AG04450 (cell line): ENCODE results near the gene VAT1L. TPM values are rescaled to one million over a fixed set of nuclear protein-coding genes. Genes with fewer than 3 reads are reported as not detected.

ENCODE experiments used
- CTCF ChIA-PET: fragments of 300-600, 350-600 bp; formaldehyde crosslinking; extraction: SDS; loops from one replicate; lab custom pipeline; 2022; ENCODE audit warnings: antibody characterized with exemption, inconsistent platforms; lab: Charles Lee
- POLR2A ChIA-PET: fragments of 350-600 bp; formaldehyde crosslinking; extraction: SDS; loops from one replicate; lab custom pipeline; 2021; ENCODE audit warnings: antibody characterized with exemption, inconsistent platforms; lab: Yijun Ruan, JAX
- DNase-seq: peaks from one replicate; pipeline ENCODE4 v3.0.0-alpha.2; 2011; ENCODE audit warnings: low read depth, low spot score
- H3K27ac ChIP-seq: one replicate; pipeline ENCODE4 v1.5.1; 2012; ENCODE audit warnings: low read depth, low read length, control low read depth
- H3K27me3 ChIP-seq: one replicate; pipeline ENCODE4 v1.6.0; 2012; ENCODE audit warnings: low read length; ENCODE audit not compliant: control insufficient read depth, insufficient read depth
- H3K4me3 ChIP-seq: 2 replicates; pipeline ENCODE4 v1.5.1; 2011; ENCODE audit warnings: mild to moderate bottlenecking, low read depth, low read length, control low read depth
- H3K9me3 ChIP-seq: 2 replicates; pipeline ENCODE4 v1.5.1; 2012; ENCODE audit warnings: low read length; ENCODE audit not compliant: control insufficient read depth, insufficient read depth
- polyA plus RNA-seq: library from polyadenylated mRNA; depleted of rRNA; stranded (reverse); fragments of >200 nt; gene quantifications from 2 replicates; pipeline ENCODE4 v1.2.3, GENCODE V29; 2011
- TF ChIP-seq, protein P1 (sequence below): IDR thresholded peaks from 2 replicates; pipeline ENCODE4 v1.5.1; 2011; ENCODE audit warnings: low read depth, low read length, control low read depth, inconsistent platforms

The VAT1L gene
- polyA plus RNA-seq, 1 experiment = 128 TPM

DNA sequence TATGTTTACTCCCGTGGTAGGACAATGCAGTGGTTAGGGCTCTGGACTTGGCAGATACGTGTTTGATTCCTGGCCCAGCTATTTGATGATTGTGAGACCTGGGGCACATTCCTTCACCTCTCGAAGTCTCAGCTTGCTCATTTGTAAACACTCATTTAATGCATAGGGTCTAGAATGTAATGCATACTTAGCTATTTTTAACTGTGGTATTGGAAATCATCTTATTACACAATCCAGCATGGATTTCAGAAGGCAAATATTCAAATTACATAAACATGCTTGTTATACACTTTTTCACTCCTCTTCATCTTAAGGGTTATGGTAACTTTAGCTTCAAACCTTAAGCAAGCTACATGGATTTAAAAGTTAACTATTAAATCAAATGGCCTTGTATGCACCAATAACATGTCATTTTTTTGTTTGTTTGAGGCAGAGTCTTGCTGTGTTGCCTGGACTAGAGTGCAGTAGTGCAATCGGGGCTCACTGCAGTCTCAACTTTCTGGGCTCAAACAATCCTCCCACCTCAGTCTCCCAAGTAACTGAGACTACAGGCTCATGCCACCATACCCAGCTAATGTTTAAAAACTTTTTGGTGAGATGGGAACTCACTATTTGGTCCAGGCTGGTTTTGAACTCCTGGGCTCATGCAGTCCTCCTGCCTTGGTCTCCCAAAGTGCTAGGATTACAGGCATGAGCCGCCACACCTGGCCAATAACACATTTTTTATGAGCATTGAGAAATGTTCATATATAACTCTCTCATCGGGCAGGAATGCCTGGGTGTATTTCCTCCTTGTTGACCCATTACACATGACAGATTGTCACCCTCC lies 52.5 kb downstream of the VAT1L start:
- TF ChIP-seq, protein P1, sequence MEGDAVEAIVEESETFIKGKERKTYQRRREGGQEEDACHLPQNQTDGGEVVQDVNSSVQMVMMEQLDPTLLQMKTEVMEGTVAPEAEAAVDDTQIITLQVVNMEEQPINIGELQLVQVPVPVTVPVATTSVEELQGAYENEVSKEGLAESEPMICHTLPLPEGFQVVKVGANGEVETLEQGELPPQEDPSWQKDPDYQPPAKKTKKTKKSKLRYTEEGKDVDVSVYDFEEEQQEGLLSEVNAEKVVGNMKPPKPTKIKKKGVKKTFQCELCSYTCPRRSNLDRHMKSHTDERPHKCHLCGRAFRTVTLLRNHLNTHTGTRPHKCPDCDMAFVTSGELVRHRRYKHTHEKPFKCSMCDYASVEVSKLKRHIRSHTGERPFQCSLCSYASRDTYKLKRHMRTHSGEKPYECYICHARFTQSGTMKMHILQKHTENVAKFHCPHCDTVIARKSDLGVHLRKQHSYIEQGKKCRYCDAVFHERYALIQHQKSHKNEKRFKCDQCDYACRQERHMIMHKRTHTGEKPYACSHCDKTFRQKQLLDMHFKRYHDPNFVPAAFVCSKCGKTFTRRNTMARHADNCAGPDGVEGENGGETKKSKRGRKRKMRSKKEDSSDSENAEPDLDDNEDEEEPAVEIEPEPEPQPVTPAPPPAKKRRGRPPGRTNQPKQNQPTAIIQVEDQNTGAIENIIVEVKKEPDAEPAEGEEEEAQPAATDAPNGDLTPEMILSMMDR = no peak
- H3K27ac ChIP-seq = peak overlapping the region; percentile 53
- ChIA-PET CTCF (interaction anchor here (0.7 to 1.6 kb wide), 3 partner anchors 51 to 166 kb away, joined by 3 to 6 read pairs (median 6); no protein-coding TSS in a partner anchor), POLR2A (interaction anchor here (0.8 to 1.8 kb wide), 6 partner anchors 34 to 119 kb away, joined by 3 to 13 read pairs (median 4); partner anchors contain the start of gene NUDT7)
- DNase-seq = peak; percentile 91
- no peak overlapping the region for H3K4me3 ChIP-seq
- no peaks in the 10 kb centered on the region for H3K27me3 ChIP-seq
- no peaks in the 10 kb centered on the region for H3K9me3 ChIP-seq

DNA sequence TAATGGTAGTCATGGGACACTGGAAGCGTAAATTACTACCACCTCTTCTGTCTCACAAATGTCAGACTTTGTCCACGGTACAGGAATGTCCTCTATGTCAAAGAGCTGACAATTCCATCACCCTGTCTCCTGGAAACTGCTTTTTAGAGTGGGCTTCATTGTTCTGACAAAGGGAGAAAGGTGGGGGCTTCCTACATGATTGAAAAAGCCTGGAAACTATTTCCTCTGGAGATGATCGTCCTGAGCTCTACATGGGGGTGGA lies 53.1 kb downstream of the VAT1L start:
- TF ChIP-seq, protein P1 = no peak
- no peak for DNase-seq
- Histone ChIP-seq H3K4me3 (no peak overlapping the region), H3K27me3 (no peaks in the 10 kb centered on the region), H3K9me3 (no peaks in the 10 kb centered on the region), H3K27ac (no peak overlapping the region)
- CTCF ChIA-PET = interaction anchor here (0.7 to 1.6 kb wide), 3 partner anchors 52 to 165 kb away, joined by 3 to 6 read pairs (median 3); no protein-coding TSS in a partner anchor
- POLR2A ChIA-PET = interaction anchor here (1.1 to 1.3 kb wide), 3 partner anchors 35 to 119 kb away, joined by 3 to 7 read pairs (median 4); partner anchors contain the start of gene NUDT7

DNA sequence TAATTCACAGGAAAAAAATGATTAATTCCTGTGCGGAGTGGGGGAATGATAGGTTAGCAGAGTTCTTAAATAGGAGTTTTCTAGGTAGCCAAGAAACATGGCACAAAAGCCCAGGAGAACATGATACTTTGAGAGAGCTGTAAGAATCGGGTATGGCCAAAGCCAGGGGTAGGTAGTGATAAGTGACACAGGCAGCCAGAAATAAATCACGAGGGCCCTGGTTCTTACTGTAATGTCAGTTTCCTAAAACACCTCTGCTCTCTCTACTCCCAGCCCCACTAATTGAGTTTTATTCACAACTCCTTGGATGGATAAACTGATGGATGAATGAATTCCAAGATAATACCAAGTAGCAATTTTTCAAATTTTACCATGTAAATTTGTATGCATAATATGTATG lies 54.1 kb downstream of the VAT1L start:
- TF ChIP-seq, protein P1 = no peak
- DNase-seq = no peak
- POLR2A ChIA-PET = interaction anchor here (0.6 kb wide), 1 partner anchor 8 kb away, joined by 3 read pairs; no protein-coding TSS in a partner anchor
- Histone ChIP-seq H3K27me3 (no peaks in the 10 kb centered on the region), H3K9me3 (no peaks in the 10 kb centered on the region), H3K27ac (no peak overlapping the region), H3K4me3 (no peak overlapping the region)
- CTCF ChIA-PET = no interaction called here

DNA sequence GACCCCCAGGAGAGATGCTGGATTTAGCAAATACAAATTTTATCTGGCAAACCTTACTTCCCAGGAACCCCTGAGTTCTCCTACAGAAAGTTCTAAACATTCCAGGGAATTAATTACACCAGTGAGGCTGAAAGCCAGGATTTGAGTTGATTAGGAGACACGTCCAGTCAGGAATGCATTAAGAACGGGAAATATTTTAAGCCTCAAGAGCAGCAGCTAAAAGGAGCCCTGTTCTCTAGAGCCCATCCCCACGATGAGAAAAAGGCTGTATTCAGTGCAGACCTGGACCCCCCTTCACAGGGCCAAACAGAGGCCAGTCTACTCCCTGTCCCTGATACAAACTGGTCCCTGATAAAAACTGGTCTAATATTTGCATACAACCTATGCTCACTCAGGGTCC lies 55.0 kb downstream of the VAT1L start:
- no peak for DNase-seq
- Histone ChIP-seq H3K27me3 (no peaks in the 10 kb centered on the region), H3K9me3 (no peaks in the 10 kb centered on the region), H3K4me3 (no peak overlapping the region), H3K27ac (no peak overlapping the region)
- ChIA-PET POLR2A (interaction anchor here (0.6 kb wide), 1 partner anchor 9 kb away, joined by 3 read pairs; no protein-coding TSS in a partner anchor), CTCF (no interaction called here)
- TF ChIP-seq, protein P1 = no peak

DNA sequence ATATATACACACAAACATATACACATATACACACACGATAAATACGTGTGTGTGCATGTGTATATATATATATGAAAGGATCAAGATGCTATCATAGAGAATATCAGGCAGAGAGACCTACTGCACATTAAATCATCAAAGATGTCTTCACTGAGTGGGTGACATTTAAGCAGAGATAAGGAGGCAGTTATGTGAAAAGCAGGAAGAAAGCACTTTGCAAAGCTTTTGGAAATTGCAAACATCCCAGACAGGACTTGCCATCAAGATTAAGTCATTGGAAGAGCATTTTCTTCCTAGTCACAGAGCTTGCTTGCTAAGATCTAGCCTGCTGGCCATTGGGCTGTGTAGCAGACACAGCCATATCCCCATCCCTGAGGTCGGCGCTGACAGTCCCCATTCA lies 56.4 kb downstream of the VAT1L start:
- no peak for DNase-seq
- no peak overlapping the region for H3K4me3 ChIP-seq
- POLR2A ChIA-PET = no interaction called here
- H3K27me3 ChIP-seq = no peaks in the 10 kb centered on the region
- H3K9me3 ChIP-seq = no peaks in the 10 kb centered on the region
- TF ChIP-seq, protein P1 = no peak
- H3K27ac ChIP-seq = no peak overlapping the region
- CTCF ChIA-PET = no interaction called here
